HepG2 (cell line): ENCODE results near the gene MCM3AP. TPM values are rescaled to one million over a fixed set of nuclear protein-coding genes. Genes with fewer than 3 reads are reported as not detected.

Experiments
- EP300 ChIP-seq, 3 experiments: sonication (generic) in 1 of 3; formaldehyde crosslinking in 1 of 3; IDR thresholded peaks; 2 replicates each; pipeline versions ENCODE4 v1.5.1 to v1.6.1; 2011 to 2020; ENCODE audit warnings: low read depth in 2 of 3, low read length in 2 of 3, borderline replicate concordance in 1 of 3, improper control_type of control experiment in 1 of 3, mild to moderate bottlenecking in 1 of 3, missing genetic modification reagents in 1 of 3, moderate library complexity in 1 of 3
- GATAD2A ChIP-seq: IDR thresholded peaks from 2 replicates; pipeline ENCODE4 v1.6.1; 2016
- GTF3A ChIP-seq: sonication (generic); formaldehyde crosslinking; conservative IDR thresholded peaks from 2 replicates; pipeline ENCODE4 v1.4.0; 2020; ENCODE audit warnings: mild to moderate bottlenecking, missing genetic modification reagents
- HNF1B ChIP-seq: sonication (generic); formaldehyde crosslinking; IDR thresholded peaks from 2 replicates; pipeline ENCODE4 v1.5.1; 2020; ENCODE audit warnings: mild to moderate bottlenecking, moderate library complexity, missing genetic modification reagents
- HNRNPK ChIP-seq: fragments of 200-400 bp; formaldehyde crosslinking; IDR thresholded peaks from 2 replicates; pipeline ENCODE4 v1.6.1; 2018; ENCODE audit warnings: low read length, low read depth, moderate library complexity, mild to moderate bottlenecking; ENCODE audit not compliant: poor library complexity, severe bottlenecking
- POLR2G ChIP-seq: fragments of 200-400 bp; formaldehyde crosslinking; IDR thresholded peaks from 2 replicates; pipeline ENCODE4 v1.6.1; 2018; ENCODE audit warnings: mild to moderate bottlenecking, low read depth, low read length, moderate library complexity
- SMARCE1 ChIP-seq: fragments of 450-650 bp; IDR thresholded peaks from 2 replicates; pipeline ENCODE4 v1.6.1; 2017; ENCODE audit warnings: borderline replicate concordance
- ZBTB26 ChIP-seq: IDR thresholded peaks from 2 replicates; pipeline ENCODE4 v1.6.1; 2016; ENCODE audit warnings: missing compliant biosample characterization, missing genetic modification reagents, borderline replicate concordance
- ZHX2 ChIP-seq, 2 experiments: sonication (generic) in 1 of 2; formaldehyde crosslinking in 1 of 2; IDR thresholded peaks; 2 replicates each; pipeline versions ENCODE4 v1.6.1 to v1.9.0; 2014 to 2022; ENCODE audit warnings: antibody characterized with exemption in 1 of 2, borderline replicate concordance in 1 of 2, inconsistent platforms in 1 of 2, low read depth in 1 of 2, missing genetic modification reagents in 1 of 2
- ZNF274 ChIP-seq: sonication (generic); formaldehyde crosslinking; IDR thresholded peaks from 2 replicates; pipeline ENCODE4 v1.5.1; 2020; ENCODE audit warnings: mild to moderate bottlenecking, missing genetic modification reagents
- ZNF281 ChIP-seq: sonication (generic); formaldehyde crosslinking; IDR thresholded peaks from 2 replicates; pipeline ENCODE4 v1.4.0; 2020; ENCODE audit warnings: missing genetic modification reagents, borderline replicate concordance
- ZNF362 ChIP-seq: sonication (generic); formaldehyde crosslinking; IDR thresholded peaks from 2 replicates; pipeline ENCODE4 v1.4.0; 2020; ENCODE audit warnings: missing genetic modification reagents, mild to moderate bottlenecking, borderline replicate concordance
- ZNF788 ChIP-seq: sonication (generic); formaldehyde crosslinking; IDR thresholded peaks from 2 replicates; pipeline ENCODE4 v1.5.0; 2020; ENCODE audit warnings: mild to moderate bottlenecking, missing genetic modification reagents, borderline replicate concordance
- polyA plus RNA-seq, 8 experiments: library from polyadenylated mRNA; depleted of rRNA in 3 of 8; stranded (reverse) in 7 of 8; unstranded in 1 of 8; fragments of >200 nt; fragmentation: Illumina TruSeq in 4 of 8; extraction: Trizol in 4 of 8; gene quantifications; 2 replicates each; pipeline versions ENCODE4 v1.2.1 to v1.2.3, GENCODE V29; 2011 to 2016; ENCODE audit warnings: low read depth in 4 of 8, missing spikeins in 1 of 8, mixed read lengths in 1 of 8; ENCODE audit not compliant: insufficient read depth in 1 of 8
- total RNA-seq, 5 experiments: library from RNA; depleted of rRNA; stranded (reverse); fragments of >200 nt; fragmentation: Illumina TruSeq; extraction: Trizol; gene quantifications; 2 replicates each; pipeline ENCODE4 v1.2.3, GENCODE V29; 2016; ENCODE audit warnings: low read depth in 1 of 5

The MCM3AP gene
- total and polyA plus RNA-seq, 2 of the 13 experiments (the other 11 are each of a cell fraction or from before 2014, with no cell fraction given) = 27.0 to 54.7 TPM

GRCh38 chr21:46324390-46325072, 39.1 kb upstream of the MCM3AP start (continued):
- no peak for TF ChIP-seq ZNF362 (CRISPR knock-in tag)
- TF ChIP-seq ZHX2 (IDR thresholded peaks at IDR 0.05; ENCODE audit: low read depth) = no peak
- no peak for TF ChIP-seq ZHX2 (CRISPR knock-in tag; IDR thresholded peaks at IDR 0.05; ENCODE audit: borderline replicate concordance)
- 0 out of 4 replicates have a peak, but pooled peaks of 1 of the 2 experiments have one; percentile 2 for TF ChIP-seq EP300 (IDR thresholded peaks at IDR 0.05; ENCODE audit: low read depth in 2 of 2, low read length in 2 of 2)
- no peak for TF ChIP-seq EP300 (CRISPR knock-in tag; IDR thresholded peaks at IDR 0.05; ENCODE audit: borderline replicate concordance)
- no peak for TF ChIP-seq ZBTB26 (CRISPR knock-in tag)
- 0 out of 2 replicates have a peak, but pooled peaks have one; percentile 36 for TF ChIP-seq ZNF788 (CRISPR knock-in tag)
- TF ChIP-seq POLR2G = peak; percentile 68
- no peak for TF ChIP-seq HNF1B (CRISPR knock-in tag)
- TF ChIP-seq ZNF274 (CRISPR knock-in tag) = 0 out of 2 replicates have a peak, but pooled peaks have one; percentile 2
- TF ChIP-seq SMARCE1 = no peak
- TF ChIP-seq ZNF281 (CRISPR knock-in tag) = peak; percentile 71; the same call in 1 of the 2 replicates
- TF ChIP-seq GATAD2A (CRISPR knock-in tag) = no peak
- TF ChIP-seq GTF3A (CRISPR knock-in tag) = no peak
- no peak for TF ChIP-seq HNRNPK
